ENCODE data around the gene RAB28. TPM values are rescaled to one million over a fixed set of nuclear protein-coding genes. Genes with fewer than 3 reads are reported as not detected.
A peak's percentile ranks its signal among the peaks of the same experiment; 100 is the strongest.
"Not testable (repeated sequence)": the region's sequence is repeated elsewhere in the genome, so short reads cannot be mapped to it uniquely, and the experiment has no call there.

Gene RAB28
- total and polyA plus RNA-seq, 4 donors = 11.3 to 27.7 (median 15.0) TPM

DNA sequence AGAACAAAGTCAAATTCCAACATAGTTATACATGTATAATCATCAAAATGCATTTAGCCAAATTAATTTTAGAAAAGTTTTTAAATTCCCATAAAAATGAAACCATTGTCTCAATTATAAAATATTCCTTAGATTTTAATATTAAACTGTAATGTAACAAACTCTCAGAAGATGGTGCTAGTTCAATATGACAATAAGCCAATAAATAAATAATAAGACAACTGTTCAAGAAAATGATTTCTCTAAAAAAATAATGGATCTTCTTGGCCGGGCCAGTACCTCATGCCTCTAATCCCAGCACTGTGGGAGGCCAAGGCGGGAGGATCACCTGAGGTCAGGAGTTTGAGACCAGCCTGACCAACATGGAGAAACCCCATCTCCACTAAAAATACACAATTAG, 80.3 kb downstream of the RAB28 start:
- peaks cover 0 to 3% (median 0%) of the 10 kb centered on the region in 4 donors for H3K36me3 ChIP-seq (ENCODE audit: control insufficient read depth in 4 of 4, insufficient read depth in 4 of 4, low read length in 4 of 4)
- no peak overlapping the region for H3K9ac ChIP-seq (ENCODE audit: insufficient read depth in 1 of 2, low read length in 2 of 2)
- no peak overlapping the region for H3K4me3 ChIP-seq
- TF ChIP-seq CTCF (IDR thresholded peaks at IDR 0.05; ENCODE audit: control extremely low read depth, extremely low read depth) = no peak
- no peaks in the 10 kb centered on the region for H3K27me3 ChIP-seq (ENCODE audit: control insufficient read depth in 3 of 3, insufficient read depth in 3 of 3, low read length in 2 of 3)
- WGBS, 2 donors = 96 to 97% methylated on average over 2 of the region's 2 CpGs
- DNase-seq (no peak), ATAC-seq (ENCODE audit: insufficient read depth, low FRiP score) (no peak)
- no peak overlapping the region for H3K27ac ChIP-seq (ENCODE audit: low read depth in 1 of 2, low read length in 1 of 2)
- no peaks in the 10 kb centered on the region for H3K4me1 ChIP-seq (ENCODE audit: control insufficient read depth in 5 of 5, insufficient read depth in 5 of 5, low read length in 5 of 5)
- no peaks in the 10 kb centered on the region for H3K9me3 ChIP-seq (ENCODE audit: control insufficient read depth in 4 of 4, insufficient read depth in 3 of 4, low read length in 3 of 4)

GRCh38 chr4:13403326-13403725, 80.8 kb downstream of the RAB28 start:
- Histone ChIP-seq H3K27me3 (ENCODE audit: control insufficient read depth in 3 of 3, insufficient read depth in 3 of 3, low read length in 2 of 3) (no peaks in the 10 kb centered on the region), H3K27ac (ENCODE audit: low read depth in 1 of 2, low read length in 1 of 2) (no peak overlapping the region), H3K9me3 (ENCODE audit: control insufficient read depth in 4 of 4, insufficient read depth in 3 of 4, low read length in 3 of 4) (no peaks in the 10 kb centered on the region), H3K9ac (ENCODE audit: insufficient read depth in 1 of 2, low read length in 2 of 2) (no peak overlapping the region), H3K4me3 (no peak overlapping the region), H3K36me3 (ENCODE audit: control insufficient read depth in 4 of 4, insufficient read depth in 4 of 4, low read length in 4 of 4) (peaks cover 0 to 3% (median 0%) of the 10 kb centered on the region in 4 donors), H3K4me1 (ENCODE audit: control insufficient read depth in 5 of 5, insufficient read depth in 5 of 5, low read length in 5 of 5) (no peaks in the 10 kb centered on the region)
- ATAC-seq (ENCODE audit: insufficient read depth, low FRiP score) (no peak), DNase-seq (no peak)
- TF ChIP-seq CTCF (IDR thresholded peaks at IDR 0.05; ENCODE audit: control extremely low read depth, extremely low read depth) = no peak
- WGBS, 2 donors = 82 to 83% methylated on average over 4 of the region's 4 CpGs

GRCh38 chr4:13399257-13399656, 84.9 kb downstream of the RAB28 start:
- Histone ChIP-seq H3K9ac (ENCODE audit: insufficient read depth in 1 of 2, low read length in 2 of 2) (no peak overlapping the region), H3K4me3 (no peak overlapping the region), H3K36me3 (ENCODE audit: control insufficient read depth in 4 of 4, insufficient read depth in 4 of 4, low read length in 4 of 4) (no peaks in the 10 kb centered on the region), H3K27me3 (ENCODE audit: control insufficient read depth in 3 of 3, insufficient read depth in 3 of 3, low read length in 2 of 3) (no peaks in the 10 kb centered on the region), H3K4me1 (ENCODE audit: control insufficient read depth in 5 of 5, insufficient read depth in 5 of 5, low read length in 5 of 5) (peaks cover 0 to 4% (median 0%) of the 10 kb centered on the region in 5 donors), H3K27ac (ENCODE audit: low read depth in 1 of 2, low read length in 1 of 2) (peak overlapping the region in 1 of 2 donors; percentile 70), H3K9me3 (ENCODE audit: control insufficient read depth in 4 of 4, insufficient read depth in 3 of 4, low read length in 3 of 4) (no peaks in the 10 kb centered on the region)
- no peak for DNase-seq
- no peak for TF ChIP-seq CTCF (IDR thresholded peaks at IDR 0.05; ENCODE audit: control extremely low read depth, extremely low read depth)
- ATAC-seq (ENCODE audit: insufficient read depth, low FRiP score) = no peak

DNA sequence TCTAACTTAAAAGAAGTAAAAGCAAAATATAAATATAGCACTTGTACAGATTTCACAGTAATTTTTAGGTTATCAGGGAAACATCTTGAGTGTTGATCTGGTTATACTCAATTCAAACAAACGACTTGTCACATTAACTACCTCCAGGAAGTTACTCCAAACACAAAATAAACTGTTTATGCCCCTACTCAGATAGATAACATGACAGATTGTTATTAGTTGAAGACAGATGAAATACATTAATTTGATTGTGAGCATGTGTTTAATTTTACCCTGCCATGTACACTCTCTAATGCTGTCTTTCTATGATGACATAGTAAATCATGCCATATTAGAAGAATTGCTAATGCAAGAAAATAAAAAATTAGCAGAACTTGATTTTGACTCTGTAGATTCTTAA, 88.0 kb downstream of the RAB28 start:
- ATAC-seq (ENCODE audit: insufficient read depth, low FRiP score) = no peak
- Histone ChIP-seq H3K4me1 (ENCODE audit: control insufficient read depth in 5 of 5, insufficient read depth in 5 of 5, low read length in 5 of 5) (peaks cover 0 to 4% (median 0%) of the 10 kb centered on the region in 5 donors), H3K36me3 (ENCODE audit: control insufficient read depth in 4 of 4, insufficient read depth in 4 of 4, low read length in 4 of 4) (no peaks in the 10 kb centered on the region), H3K27ac (ENCODE audit: low read depth in 1 of 2, low read length in 1 of 2) (no peak overlapping the region), H3K4me3 (no peak overlapping the region), H3K9ac (ENCODE audit: insufficient read depth in 1 of 2, low read length in 2 of 2) (no peak overlapping the region), H3K27me3 (ENCODE audit: control insufficient read depth in 3 of 3, insufficient read depth in 3 of 3, low read length in 2 of 3) (no peaks in the 10 kb centered on the region), H3K9me3 (ENCODE audit: control insufficient read depth in 4 of 4, insufficient read depth in 3 of 4, low read length in 3 of 4) (no peaks in the 10 kb centered on the region)
- TF ChIP-seq CTCF (IDR thresholded peaks at IDR 0.05; ENCODE audit: control extremely low read depth, extremely low read depth) = no peak
- no peak for DNase-seq
- WGBS, 2 donors = 21% methylated on average over 1 of the region's 1 CpG

GRCh38 chr4:13389901-13390300, 94.2 kb downstream of the RAB28 start:
- H3K36me3 ChIP-seq (ENCODE audit: control insufficient read depth in 4 of 4, insufficient read depth in 4 of 4, low read length in 4 of 4); H3K4me1 ChIP-seq (ENCODE audit: control insufficient read depth in 5 of 5, insufficient read depth in 5 of 5, low read length in 5 of 5); H3K27ac ChIP-seq (ENCODE audit: low read depth in 1 of 2, low read length in 1 of 2); DNase-seq; H3K27me3 ChIP-seq (ENCODE audit: control insufficient read depth in 3 of 3, insufficient read depth in 3 of 3, low read length in 2 of 3); H3K4me3 ChIP-seq; ATAC-seq (ENCODE audit: insufficient read depth, low FRiP score); H3K9me3 ChIP-seq (ENCODE audit: control insufficient read depth in 4 of 4, insufficient read depth in 3 of 4, low read length in 3 of 4); H3K9ac ChIP-seq (ENCODE audit: insufficient read depth in 1 of 2, low read length in 2 of 2): not testable (repeated sequence)
- WGBS, 2 donors = 83 to 85% methylated on average over 4 of the region's 4 CpGs

Data from lung (tissue), 12 donors.